ELR (cell line): ENCODE results near the gene PRR15L.
"Not testable (repeated sequence)": the region's sequence is repeated elsewhere in the genome, so short reads cannot be mapped to it uniquely, and the experiment has no call there.

Source experiments
- DNase-seq: peaks from one replicate; pipeline ENCODE4 v3.0.0-alpha.2; 2015; ENCODE audit warnings: low read depth

PRR15L gene

GRCh38 chr17:47988445-47988844 lies 30.8 kb upstream of the PRR15L start:
- not testable (repeated sequence) for DNase-seq

- no peak for DNase-seq
Observed at GRCh38 chr17:47987240-47987835, 29.7 kb upstream of the PRR15L start.

DNA sequence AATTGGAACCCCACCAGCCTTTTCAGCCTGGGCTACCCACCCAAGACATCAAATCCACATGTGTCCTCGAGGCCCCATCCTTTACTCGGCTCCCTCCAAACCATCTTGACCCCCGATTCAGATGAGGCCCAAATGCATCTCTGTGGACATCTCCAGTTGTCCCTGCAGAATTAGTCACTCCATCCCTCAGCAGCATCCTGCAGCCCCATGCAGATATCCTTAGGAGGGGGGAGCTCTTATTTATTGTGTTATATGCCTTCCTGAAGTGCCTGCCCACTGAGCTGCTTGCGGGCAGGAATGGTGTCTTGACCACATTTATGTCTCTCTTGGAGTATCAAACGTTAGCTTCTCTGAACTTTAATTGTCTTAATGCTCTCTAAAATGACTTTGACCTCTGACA lies 28.8 kb upstream of the PRR15L start:
- no peak for DNase-seq

GRCh38 chr17:47983492-47984223 lies 26.0 kb upstream of the PRR15L start:
- no peak for DNase-seq

- DNase-seq: no peak
Observed at GRCh38 chr17:47982645-47983390, 25.1 kb upstream of the PRR15L start.

DNA sequence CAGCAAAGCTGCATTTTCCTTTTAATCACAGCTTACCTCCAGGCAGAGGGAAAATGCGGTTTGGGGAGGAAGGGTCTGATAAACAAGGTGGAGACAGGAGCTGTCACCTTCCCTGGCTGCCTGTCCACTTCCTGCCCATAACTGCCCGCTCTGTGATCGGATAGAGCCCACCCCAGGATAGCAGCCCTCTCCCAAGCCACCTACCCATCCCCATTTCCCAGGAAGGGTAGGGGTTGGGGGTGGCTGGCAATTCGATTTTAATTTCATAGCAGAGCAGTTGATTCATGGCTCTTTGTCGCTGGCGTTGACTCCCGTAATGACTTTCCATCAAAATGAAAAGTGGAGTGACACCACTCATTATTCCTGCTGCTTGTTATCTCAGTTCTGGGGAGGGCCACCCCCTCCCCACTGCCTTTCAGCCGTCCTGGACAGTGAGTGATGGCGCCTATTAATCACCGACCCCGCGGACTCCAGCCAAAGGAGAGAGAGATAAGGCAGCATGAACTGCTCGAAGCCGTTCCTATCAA lies 24.5 kb upstream of the PRR15L start:
- DNase-seq: no peak

DNA sequence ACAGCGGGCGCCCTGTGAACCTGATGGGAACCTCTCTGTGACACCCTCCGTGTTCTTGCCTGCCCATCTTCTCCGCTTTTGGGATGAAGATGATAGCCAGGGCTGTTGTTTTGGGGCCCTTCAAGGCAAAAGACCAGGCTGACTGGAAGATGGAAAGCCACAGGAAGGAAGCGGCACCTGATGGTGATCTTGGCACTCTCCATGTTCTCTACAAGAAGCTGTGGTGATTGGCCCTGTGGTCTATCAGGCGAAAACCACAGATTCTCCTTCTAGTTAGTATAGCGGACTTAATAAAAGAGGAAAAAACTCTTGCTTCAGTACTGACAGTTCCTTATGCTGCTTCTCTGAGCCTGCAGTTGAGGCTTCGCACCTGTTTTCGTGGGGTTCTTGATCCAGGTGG lies 23.8 kb upstream of the PRR15L start:
- no peak for DNase-seq

- DNase-seq: no peak
Observed at GRCh38 chr17:47980541-47980940, 22.9 kb upstream of the PRR15L start.

DNA sequence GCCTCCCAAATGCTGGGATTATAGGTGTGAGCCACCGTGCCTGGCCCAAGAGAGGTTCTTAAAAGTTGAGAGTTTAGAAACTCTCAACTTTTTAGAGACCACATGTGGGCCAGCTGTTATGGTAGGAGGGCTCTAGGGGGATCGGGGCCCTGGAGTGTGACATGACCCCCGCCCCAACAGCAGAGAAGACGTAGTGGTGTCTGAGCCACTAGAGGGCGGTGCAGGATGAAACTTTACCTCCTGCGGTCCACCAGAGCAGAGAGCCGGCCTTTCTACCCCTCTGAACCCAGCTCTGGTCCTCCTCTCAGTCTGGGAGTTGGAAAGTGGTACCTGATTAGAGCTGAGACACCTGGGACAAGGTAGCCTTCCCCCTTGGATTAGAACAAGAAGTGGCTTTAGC lies 20.6 kb upstream of the PRR15L start:
- DNase-seq: peak; percentile 77

- DNase-seq: no peak
Observed at GRCh38 chr17:47975823-47976205, 18.1 kb upstream of the PRR15L start.

GRCh38 chr17:47975189-47975822 lies 17.6 kb upstream of the PRR15L start:
- no peak for DNase-seq

DNA sequence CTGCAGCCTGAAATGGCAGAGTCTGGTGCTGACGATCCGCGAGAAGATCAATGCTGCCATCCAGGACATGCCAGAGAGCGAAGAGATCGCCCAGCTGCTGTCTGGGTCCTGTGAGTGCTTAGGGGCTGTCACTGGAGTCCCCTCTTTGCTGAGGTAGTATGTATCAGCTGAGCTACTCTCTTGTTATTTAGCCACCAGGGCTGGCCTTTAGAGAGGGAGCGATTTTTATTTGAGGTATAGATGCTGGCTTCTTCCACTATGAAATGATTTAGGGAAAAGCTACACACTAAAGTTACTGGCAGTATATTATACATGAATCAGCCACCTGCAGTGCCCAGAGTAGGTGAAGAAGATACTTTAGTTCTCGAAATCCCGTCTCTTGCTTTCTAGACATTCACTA lies 15.9 kb upstream of the PRR15L start:
- no peak for DNase-seq

- peak; percentile 100 for DNase-seq
Observed at GRCh38 chr17:47970725-47971499, 13.2 kb upstream of the PRR15L start, which contains the start of gene CDK5RAP3. Gene CDK5RAP3 (plus strand): TSS chr17:47971113. CDS start chr17:47971147, 34 bp downstream.

DNA sequence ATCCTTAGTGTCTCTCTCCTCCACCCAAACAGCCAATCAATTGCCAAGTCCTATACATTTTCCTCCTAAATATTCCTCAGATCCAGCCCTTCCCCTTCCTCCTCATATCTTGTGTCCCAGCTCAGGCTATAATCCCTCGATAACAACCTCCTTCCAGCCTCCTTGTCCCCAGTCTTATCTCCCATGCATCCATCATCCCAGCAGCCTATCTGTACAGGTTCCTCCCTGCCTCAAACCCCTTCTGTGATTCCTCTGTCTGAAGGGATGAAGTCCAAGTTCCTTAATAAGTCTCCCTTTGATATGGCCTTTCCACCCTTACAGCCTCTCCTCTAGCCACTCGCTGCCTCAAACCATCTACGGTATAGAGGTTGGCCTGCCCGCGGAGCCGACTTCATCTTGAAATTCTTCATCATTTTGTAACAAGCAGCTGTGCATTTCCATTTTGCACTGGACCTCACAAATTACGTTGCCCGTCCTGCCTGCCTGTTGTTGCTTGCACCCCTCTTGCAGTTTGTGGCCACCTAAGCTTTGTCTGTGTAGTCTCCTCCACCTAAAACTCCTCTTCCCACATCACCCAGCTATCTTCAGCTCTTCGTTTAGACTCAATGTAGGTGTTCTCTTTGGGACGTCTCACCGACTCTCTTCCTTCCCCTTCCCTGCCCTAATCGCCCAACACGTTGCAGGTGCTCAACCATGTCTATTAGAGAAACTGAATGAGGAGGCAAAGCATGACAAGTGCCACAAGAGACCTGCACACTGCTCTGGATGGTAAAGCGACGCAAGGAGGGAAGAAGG lies 12.4 kb upstream of the PRR15L start:
- DNase-seq: no peak

- DNase-seq: no peak
Observed at GRCh38 chr17:47968836-47969235, 11.2 kb upstream of the PRR15L start.

GRCh38 chr17:47967607-47968252 lies 10.0 kb upstream of the PRR15L start:
- peak; percentile 97 for DNase-seq

GRCh38 chr17:47966079-47966519 lies 8.4 kb upstream of the PRR15L start:
- DNase-seq: no peak

DNA sequence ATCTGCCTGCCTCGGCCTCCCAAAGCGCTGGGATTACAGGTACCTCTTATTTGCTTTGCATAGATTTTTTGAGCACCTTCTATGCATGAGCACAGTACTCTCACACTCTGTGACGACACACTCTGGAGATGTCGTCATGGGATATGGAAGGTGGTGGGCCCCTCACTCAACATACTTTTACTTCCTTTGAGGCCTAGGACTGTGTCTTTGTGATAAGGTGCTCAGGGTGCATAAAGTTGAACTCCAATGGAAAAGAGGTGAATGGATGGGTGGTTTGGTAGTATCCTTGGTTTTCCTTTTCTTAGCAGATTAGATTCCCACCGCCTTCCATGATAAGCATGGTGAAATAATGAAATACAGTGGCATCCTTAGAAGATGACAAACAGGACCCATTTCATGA lies 7.2 kb upstream of the PRR15L start:
- DNase-seq: no peak

DNA sequence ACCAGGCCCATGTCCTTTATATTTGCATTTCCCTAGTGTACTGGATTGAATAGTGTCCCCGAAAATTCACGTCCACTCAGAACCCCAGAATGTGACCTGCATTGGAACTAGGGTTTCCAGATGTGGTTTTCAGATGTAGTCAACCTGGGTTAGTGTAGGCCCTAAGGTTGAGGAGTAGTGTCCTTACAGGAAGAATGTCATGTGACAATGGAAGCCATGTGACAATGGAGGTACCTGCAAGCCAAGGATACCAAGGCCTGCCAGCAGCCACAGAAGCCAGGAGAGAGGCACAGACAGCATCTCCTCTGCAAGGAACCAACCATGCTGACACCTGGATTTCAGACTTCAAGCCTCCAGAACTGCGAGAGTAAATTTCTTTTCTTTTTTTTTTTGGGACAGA lies 5.2 kb upstream of the PRR15L start:
- DNase-seq: no peak

DNA sequence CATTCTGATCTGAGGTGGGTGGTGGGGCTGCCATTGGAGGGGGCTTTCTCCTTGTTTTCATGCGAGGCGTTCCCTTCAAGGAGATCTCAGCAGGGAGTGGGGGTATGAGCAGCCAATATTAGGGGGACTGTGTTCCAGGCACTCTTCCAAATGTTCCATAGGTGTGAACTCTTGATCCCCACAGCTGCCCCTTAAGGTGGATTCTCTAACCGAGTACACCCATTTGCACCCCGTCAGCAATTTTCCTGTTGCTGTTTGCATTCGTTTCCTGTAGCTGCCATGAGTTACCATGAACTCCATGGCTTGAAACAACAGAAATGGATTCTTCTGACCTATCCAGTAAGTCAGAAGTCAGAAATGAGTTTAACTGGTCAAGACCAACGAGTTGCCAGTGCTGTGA lies 3.7 kb upstream of the PRR15L start:
- no peak for DNase-seq
